ENCODE results near the gene CLEC1A.
"Not testable (repeated sequence)": the region's sequence is repeated elsewhere in the genome, so short reads cannot be mapped to it uniquely, and the experiment has no call there.

CLEC1A gene

GRCh38 chr12:10033783-10034545, 64.8 kb downstream of the CLEC1A start:
- peak; percentile 50 for DNase-seq

- no peak for DNase-seq
Measured at GRCh38 chr12:10031771-10032175, 67.0 kb downstream of the CLEC1A start.

GRCh38 chr12:10031321-10031720, 67.5 kb downstream of the CLEC1A start:
- DNase-seq, result no peak

- no peak for DNase-seq
Measured at GRCh38 chr12:10030446-10030845, 68.3 kb downstream of the CLEC1A start, which contains the start of gene CLEC9A. CLEC9A (plus strand) TSS chr12:10030682; CDS start chr12:10052688, 22,006 bp downstream.

GRCh38 chr12:10027721-10028120, 71.1 kb downstream of the CLEC1A start:
- peak; percentile 98 for DNase-seq

- DNase-seq, result peak; percentile 71
Measured at GRCh38 chr12:10027311-10027710, 71.5 kb downstream of the CLEC1A start.

GRCh38 chr12:10026666-10027065, 72.1 kb downstream of the CLEC1A start:
- DNase-seq, result not testable (repeated sequence)

- DNase-seq, result peak; percentile 74
Measured at GRCh38 chr12:10025236-10025635, 73.5 kb downstream of the CLEC1A start.

GRCh38 chr12:10021342-10021741, 77.4 kb downstream of the CLEC1A start:
- DNase-seq, result no peak
